Epidermal melanocyte (primary cell): ENCODE data around the gene ARAP1.

ENCODE experiments used
- DNase-seq: peaks from one replicate; pipeline ENCODE4 v3.0.0; 2011; ENCODE audit warnings: low spot score; ENCODE audit not compliant: insufficient read length

ARAP1 gene

GRCh38 chr11:72642043-72642883 is 109.9 kb downstream of the ARAP1 start:
- DNase-seq: peak; percentile 62

DNA sequence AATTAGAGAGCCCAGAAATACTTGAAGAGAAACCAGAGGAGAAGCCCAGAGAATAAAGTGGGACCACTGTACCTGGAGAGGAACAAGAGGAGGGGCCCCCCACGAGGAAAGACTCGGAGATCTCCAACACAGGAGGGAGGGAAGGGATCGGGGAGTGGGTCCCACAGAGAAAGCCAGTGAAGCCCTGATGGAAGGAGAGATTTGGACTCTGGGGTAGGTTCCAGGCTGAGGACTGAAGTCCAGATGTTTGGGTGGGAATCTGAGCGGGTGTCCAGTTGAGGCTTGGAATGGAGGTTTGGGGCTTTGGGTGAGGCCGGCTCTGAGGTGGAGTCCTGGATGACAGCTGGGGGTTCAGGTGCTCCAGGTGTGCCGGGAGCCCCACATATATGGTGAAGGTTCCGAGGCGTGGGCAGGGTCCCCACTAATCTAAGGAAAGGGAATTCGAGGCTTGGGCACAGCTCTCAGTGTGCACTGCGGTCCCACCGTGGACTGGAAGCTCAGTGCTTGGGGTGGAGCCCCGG is 110.6 kb downstream of the ARAP1 start:
- DNase-seq: no peak

GRCh38 chr11:72639502-72640375 is 112.5 kb downstream of the ARAP1 start:
- no peak for DNase-seq

DNA sequence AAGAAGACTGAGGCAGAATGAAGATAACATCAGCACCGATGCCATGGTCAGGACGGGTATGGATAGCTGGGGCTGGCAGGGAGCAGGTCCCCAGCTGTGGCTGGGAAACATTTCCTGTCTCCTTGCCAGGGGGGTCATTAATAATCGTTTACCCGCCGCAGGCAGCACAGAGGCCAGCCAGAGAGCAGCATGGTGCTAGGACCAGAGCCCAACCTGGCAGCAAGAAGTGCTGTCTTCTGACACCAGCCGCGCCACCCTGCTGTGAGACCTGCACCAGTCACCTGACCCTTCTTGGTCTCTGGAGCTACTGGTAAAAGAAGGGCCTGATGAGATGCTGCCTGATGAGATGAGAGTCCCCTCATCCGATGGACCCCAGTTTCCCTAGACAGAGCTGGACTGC is 114.3 kb downstream of the ARAP1 start:
- no peak for DNase-seq

DNA sequence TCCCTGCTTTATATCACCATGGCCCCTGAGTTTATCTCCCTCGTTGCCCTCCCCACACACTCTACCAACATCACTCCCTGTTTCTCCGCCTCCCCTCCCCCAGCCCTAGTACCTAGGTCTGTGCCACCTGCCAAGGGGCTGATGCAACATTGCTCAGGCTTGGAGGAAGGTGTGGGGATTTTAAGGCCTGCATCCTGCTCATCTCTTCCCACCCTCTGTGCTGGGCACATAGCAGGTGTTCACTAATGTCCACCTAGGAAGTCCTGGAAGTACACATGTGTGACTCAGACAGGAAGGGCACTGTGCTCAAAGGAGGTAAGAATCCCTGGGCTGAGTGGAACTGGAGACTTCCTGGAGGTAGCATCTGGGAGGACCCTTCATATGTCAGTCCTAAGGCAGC is 115.0 kb downstream of the ARAP1 start:
- no peak for DNase-seq

DNA sequence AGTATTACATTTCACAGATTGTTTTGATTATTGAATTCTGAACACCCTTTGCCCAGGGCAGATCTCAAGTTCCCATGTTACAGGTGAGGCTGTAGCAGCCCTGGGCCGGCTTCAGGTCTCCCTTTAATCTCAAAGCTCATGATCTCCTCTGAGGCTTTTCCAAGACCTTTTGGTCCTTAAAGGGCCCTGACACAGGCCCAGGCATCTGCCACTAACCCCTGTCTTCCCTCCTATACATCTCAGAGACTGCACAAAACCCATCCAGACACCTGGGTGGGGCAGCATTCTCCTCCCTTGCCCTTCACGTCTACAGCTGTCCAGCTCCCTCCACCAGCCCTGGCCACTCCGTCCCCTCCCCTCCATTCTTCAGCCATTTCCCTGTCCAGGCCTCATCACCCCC is 115.8 kb downstream of the ARAP1 start:
- DNase-seq: no peak

GRCh38 chr11:72635933-72636332 is 116.3 kb downstream of the ARAP1 start:
- no peak for DNase-seq

DNA sequence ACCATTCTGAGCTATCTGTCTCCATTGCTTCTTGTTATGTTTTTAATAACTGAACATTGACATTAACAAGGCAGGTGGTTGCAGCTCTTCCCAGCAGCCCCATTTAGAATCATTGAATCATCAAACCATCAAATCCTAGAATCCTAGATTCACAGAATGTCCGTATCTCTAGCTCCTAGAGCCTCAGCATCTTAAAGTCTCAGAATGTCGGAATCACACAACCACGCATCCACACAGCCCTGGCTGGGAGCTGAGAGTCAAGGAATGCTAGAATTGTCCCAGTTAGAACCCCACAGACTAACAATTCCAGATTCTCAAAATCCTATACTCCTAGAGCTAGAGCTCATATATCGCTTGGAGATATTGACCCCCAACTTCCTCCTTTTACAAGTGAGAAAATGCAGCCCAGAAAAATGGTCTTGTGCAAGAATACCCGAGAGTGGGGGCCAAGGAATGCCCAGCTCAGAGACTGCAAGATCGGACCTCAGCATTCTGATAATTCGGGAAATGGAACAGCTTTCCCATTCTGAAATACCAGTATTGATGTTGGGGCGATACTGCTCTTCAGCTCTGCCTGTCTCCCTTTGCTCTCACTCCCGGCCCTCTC is 116.8 kb downstream of the ARAP1 start:
- no peak for DNase-seq
